ENCODE measurements around the gene STK24. TPM values are rescaled to one million over a fixed set of nuclear protein-coding genes. Genes with fewer than 3 reads are reported as not detected.

STK24 gene
- total RNA-seq, 2 donors from 2014 or later = 55.8 to 63.2 TPM

- Histone ChIP-seq H3K36me3 (peaks cover 34% of the 10 kb centered on the region), H3K27me3 (no peaks in the 10 kb centered on the region), H3K4me1 (peaks cover 0 to 72% of the 10 kb centered on the region in 2 donors), H3K9me3 (no peaks in the 10 kb centered on the region), H3K27ac (peak overlapping the region; percentile 34 to 43), H3K4me3 (no peak overlapping the region)
- TF ChIP-seq, protein P1, sequence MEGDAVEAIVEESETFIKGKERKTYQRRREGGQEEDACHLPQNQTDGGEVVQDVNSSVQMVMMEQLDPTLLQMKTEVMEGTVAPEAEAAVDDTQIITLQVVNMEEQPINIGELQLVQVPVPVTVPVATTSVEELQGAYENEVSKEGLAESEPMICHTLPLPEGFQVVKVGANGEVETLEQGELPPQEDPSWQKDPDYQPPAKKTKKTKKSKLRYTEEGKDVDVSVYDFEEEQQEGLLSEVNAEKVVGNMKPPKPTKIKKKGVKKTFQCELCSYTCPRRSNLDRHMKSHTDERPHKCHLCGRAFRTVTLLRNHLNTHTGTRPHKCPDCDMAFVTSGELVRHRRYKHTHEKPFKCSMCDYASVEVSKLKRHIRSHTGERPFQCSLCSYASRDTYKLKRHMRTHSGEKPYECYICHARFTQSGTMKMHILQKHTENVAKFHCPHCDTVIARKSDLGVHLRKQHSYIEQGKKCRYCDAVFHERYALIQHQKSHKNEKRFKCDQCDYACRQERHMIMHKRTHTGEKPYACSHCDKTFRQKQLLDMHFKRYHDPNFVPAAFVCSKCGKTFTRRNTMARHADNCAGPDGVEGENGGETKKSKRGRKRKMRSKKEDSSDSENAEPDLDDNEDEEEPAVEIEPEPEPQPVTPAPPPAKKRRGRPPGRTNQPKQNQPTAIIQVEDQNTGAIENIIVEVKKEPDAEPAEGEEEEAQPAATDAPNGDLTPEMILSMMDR (IDR thresholded peaks at IDR 0.05) = no peak
- peak; percentile 87 for DNase-seq (ENCODE audit: low spot score)
These were observed 125.0 kb downstream of the STK24 start for GRCh38 chr13:98451676-98452470.

GRCh38 chr13:98450539-98451111, 126.3 kb downstream of the STK24 start:
- Histone ChIP-seq H3K27ac (peak overlapping the region; percentile 34 to 43), H3K27me3 (no peaks in the 10 kb centered on the region), H3K9me3 (no peaks in the 10 kb centered on the region), H3K4me3 (no peak overlapping the region), H3K36me3 (peaks cover 29% of the 10 kb centered on the region), H3K4me1 (peaks cover 0 to 60% of the 10 kb centered on the region in 2 donors)
- DNase-seq (ENCODE audit: low spot score) = no peak
- TF ChIP-seq, protein P1 (IDR thresholded peaks at IDR 0.05) = no peak

- peaks cover 0 to 60% of the 10 kb centered on the region in 2 donors for H3K4me1 ChIP-seq
- H3K27me3 ChIP-seq = no peaks in the 10 kb centered on the region
- no peaks in the 10 kb centered on the region for H3K9me3 ChIP-seq
- no peak for DNase-seq (ENCODE audit: low spot score)
- peak overlapping the region; percentile 34 to 43 for H3K27ac ChIP-seq
- no peak overlapping the region for H3K4me3 ChIP-seq
- TF ChIP-seq, protein P1 (IDR thresholded peaks at IDR 0.05) = no peak
- H3K36me3 ChIP-seq = peaks cover 29% of the 10 kb centered on the region
These were observed 126.9 kb downstream of the STK24 start for GRCh38 chr13:98450026-98450425.

GRCh38 chr13:98449273-98449672, 127.6 kb downstream of the STK24 start:
- Histone ChIP-seq H3K27me3 (no peaks in the 10 kb centered on the region), H3K4me3 (no peak overlapping the region), H3K36me3 (peaks cover 29% of the 10 kb centered on the region), H3K4me1 (peaks cover 0 to 53% of the 10 kb centered on the region in 2 donors), H3K9me3 (no peaks in the 10 kb centered on the region), H3K27ac (no peak overlapping the region)
- no peak for DNase-seq (ENCODE audit: low spot score)
- TF ChIP-seq, protein P1 (IDR thresholded peaks at IDR 0.05) = no peak

DNA sequence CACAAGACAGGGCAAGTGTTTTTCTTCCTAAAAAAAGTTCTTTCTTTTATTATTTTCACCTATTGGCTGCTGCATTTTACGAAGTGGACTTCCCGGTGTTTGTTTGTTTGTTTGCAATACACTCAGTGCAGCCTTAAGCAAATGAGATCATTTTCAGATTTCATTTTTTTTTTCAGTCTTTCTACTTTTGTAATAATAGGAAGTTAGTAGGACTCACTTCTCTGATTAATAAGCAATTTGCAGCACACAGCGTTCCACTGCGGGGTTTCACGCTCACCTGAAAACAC, 128.3 kb downstream of the STK24 start:
- Histone ChIP-seq H3K4me3 (no peak overlapping the region), H3K36me3 (peaks cover 29% of the 10 kb centered on the region), H3K9me3 (no peaks in the 10 kb centered on the region), H3K27me3 (no peaks in the 10 kb centered on the region), H3K4me1 (peaks cover 0 to 46% of the 10 kb centered on the region in 2 donors), H3K27ac (no peak overlapping the region)
- DNase-seq (ENCODE audit: low spot score) = no peak
- TF ChIP-seq, protein P1 (IDR thresholded peaks at IDR 0.05) = no peak

All from right atrium auricular region (tissue), 2 donors.